GM12891 (cell line): Measurements from ENCODE around the gene BRI3BP.

ENCODE experiments used
- POLR2AphosphoS5 ChIP-seq: IDR thresholded peaks from 2 replicates; pipeline ENCODE4 v1.6.1; 2011; ENCODE audit warnings: low read depth, low read length, control low read depth
- TAF1 ChIP-seq: IDR thresholded peaks from 2 replicates; pipeline ENCODE4 v1.6.1; 2011; ENCODE audit warnings: low read depth, low read length, control low read depth

GRCh38 chr12:124953689-124954405, 39.6 kb upstream of the BRI3BP start:
- TF ChIP-seq TAF1, result no peak
- no peak for TF ChIP-seq POLR2AphosphoS5
